ENCODE data around the gene TBC1D22A.

Gene TBC1D22A

DNA sequence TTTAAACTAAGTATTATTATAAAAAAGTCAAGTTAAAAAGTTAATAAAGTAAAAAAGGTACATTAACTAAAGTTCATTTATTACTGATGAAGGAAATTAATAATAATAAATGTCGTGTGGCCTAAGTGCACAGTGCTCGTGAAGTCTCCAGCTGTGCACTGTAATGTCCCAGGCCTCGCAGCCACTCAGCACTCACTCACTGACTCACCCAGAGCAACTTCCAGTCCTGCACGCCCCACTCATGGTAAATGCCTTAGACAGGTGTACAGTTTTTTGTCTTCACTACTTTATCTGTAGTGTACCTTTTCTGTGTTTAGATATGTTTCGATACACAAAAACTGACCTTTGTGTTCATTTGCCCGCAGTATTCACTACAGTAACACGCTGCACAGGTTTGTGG lies 175.5 kb downstream of the TBC1D22A start:
- DNase-seq, result no peak

DNA sequence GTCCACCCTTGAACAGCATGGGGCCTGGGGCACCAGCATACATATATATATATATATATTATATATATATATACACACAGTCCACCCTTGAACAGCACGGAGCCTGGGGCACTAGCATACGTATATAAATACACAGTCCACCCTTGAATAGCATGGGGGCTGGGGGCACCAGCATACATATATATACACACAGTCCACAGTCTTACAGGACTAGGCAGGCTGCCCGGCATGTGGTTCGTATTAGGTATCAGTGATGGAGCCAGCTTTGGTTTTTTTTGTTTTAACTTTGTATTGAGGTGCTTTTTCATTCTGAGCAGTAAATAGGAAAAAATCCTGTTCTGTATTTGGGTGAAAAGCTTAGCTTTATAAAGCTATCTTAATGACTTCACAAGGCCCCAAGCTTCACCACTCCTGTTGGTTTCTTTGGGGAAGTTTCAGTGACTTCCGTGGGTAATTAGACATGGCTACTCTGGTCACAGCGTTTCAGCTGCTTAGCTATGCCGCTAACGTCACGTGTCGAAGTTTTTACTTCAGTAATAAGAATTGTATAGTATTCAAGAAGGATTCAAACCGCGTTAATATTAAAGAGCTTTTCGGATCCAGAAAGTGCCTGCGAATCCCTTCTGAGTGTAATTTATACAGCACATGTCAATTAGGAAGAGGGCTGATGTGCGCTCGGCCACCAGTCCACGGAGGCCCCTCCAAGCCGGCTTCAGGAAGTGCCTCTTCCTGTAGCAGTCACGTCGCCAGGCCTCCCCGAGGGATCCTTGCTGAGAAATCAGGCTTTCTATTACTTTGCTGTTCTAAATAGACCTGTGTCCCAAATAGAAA lies 179.7 kb downstream of the TBC1D22A start:
- DNase-seq, result no peak

DNA sequence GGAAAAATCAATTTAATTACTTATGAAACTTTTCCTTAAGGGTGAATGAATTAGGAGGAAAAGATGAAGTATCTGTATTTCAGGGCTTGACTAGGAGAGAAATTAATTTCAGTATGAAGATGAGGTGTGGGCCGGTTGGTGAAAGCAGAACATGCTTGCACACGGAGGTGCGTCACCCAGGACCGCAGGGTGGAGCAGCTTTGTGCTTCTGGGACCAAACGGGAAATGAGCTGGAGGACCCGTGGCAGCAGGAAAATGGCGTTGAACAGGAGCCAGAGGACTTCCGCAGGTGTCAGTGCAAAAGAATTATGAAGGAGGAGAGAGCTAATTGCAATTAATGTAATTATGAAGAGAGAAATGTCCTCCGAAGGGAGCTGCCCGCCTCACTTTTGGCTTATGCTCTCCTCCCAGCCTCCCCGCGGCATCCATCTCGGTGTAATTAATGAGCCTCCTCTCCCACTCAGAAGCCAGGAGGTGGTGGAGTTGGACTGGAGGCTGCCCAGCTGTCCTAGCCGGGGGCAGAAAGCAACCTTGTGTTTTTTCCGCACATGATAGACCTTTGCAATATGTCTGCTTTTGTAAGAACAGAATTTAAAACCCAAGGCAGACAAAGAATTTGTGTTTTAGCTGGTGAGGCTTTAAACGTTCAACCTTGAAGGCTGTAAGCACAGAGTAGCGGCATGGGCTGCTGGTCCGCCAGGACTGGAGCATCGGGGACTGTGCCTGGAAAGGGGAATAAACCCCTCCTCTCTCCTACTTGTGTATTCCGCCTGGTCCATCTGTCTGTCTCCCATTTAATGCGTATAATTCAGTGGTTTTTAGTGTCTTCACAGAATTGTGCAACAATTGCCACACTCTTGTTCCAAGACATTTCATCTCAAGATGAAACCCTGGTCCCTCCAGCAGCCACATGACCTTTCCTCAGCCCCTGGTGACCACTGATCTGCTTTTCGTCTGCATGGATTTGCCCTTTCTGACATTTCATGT lies 180.6 kb downstream of the TBC1D22A start:
- DNase-seq, result no peak

DNA sequence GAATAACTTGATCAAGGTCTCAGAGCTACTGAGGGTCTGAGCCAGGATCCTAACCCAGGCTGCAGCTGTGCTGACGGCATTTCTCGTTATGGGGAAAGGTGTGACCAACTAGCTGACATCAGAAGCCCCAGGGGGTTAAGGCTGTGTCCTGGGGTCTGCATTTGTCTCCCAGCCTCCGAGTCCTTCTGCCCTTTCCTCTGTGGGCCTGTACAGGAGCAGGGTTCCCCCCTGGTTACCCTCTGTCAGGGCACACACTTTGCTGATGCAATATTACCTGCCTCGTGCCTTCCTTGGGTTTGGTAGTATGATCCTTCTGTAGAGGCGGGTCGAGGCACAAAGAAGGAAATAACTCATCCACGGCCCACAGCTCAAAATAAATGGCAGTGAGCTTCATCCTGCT lies 183.0 kb downstream of the TBC1D22A start:
- no peak for DNase-seq

DNA sequence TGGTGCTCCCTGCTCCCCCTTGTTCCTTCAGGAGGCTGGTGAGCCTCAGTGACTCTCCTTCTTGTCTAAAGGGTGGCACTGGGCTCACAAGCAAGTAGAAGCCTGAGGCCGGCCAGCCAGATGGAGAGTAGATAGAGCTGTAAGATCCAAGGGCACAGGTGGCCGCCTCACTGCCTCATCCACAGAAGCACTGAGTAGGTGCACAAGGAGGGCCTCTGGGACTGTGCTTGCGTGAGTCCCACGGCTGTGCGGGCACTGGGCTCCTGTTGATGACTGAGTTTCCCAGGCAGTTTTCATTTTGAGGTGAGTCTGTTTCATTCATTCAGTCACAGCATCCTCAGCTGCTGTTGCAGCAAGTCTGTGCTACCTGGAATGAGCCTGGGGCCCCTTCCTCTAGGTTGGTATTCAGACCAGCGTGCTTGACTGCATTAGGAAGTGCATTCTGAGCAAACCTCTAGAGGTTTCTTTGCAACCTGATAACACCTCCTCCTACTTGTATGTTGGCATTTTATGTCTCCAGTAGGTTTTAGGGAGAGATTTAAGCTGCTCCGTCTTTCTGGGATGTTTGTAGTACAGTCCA lies 184.0 kb downstream of the TBC1D22A start:
- no peak for DNase-seq

DNA sequence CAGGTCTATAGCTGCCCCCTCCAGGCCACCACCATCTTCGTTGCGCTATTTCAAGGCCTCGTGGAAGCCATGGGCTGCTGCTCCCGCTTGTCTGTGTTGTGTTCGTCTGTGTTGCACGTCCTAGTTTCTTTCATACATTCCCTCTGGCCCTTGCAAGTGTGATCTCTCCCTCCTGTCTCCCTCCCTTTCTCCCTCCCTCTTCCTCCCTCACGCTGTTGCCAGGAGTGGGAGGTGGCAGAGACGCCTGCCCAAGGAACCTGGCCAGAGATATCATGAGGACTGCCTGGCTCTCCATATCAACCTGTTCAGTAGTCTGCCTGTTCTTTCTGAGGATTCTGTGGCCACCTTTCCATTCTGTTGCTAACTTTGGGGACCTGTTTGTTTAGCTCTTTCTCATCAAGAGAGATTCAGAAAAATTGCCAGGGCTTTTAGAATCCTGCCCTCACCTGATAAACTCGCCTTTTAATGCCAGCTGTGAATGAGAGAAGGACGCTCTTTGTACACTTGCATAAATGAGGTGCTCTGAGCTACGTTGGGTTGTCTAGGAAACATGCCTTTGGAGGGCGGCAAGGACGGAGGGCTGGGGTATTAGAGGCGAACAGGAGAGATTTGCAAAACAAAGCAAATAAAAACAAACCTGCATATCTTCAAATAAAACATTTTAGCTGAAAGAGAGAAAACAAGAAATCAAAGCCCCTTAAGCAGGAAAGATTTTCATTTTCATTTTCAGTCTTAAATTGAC lies 185.2 kb downstream of the TBC1D22A start:
- DNase-seq, result no peak

DNA sequence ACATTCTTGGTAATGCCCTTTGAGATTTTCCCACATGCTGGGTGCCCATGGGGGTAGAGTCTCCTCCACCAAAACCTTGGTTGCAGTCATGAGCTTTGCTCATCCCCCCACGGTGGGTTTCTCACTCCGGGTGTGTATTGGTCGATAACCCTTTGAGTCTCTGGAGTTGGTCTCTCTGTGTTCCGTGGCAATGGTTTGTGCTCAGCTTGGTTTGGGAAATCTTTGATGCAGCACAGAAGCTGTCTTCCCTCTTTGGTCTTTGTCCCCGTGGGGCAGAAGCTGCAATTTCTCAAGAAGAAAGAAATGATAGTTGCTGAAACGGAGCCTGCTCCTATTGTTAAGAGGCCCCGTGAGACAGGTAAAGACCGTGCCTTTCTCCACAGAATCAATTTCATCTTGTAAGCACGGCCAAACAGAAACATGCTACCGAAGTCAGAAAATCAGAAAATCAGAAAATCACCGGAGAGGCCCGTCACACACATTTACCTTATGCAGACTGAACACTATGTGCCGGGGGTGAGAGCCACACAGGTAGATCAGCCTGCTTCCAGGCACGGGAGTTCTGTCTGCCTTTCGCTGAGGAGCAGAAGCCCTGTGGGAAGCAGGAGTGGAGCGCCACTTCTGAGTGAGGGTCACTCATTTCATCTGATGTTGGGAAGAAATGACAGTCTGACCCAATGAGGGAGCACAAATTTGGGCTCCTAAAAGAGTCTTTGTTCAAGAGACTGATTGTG lies 186.1 kb downstream of the TBC1D22A start:
- DNase-seq, result no peak

DNA sequence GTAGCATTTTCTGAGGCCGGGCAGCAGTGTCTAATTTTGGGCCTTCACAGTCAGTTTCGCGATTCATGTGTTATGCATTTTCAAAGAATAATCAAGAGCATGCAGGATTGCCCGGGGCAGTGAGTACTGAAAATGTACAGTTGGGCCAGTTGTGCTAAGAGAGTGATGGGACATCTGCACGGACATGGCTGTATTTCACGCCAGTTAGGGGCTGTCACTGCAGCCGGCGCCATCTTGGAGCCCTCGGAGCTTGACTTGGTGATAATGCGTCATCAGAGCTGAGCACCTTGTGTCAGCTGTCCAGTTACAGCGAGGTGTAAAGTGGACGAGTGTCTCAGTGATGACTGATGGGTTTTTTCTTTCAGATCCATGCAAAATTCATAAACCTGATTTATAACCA lies 188.9 kb downstream of the TBC1D22A start:
- no peak for DNase-seq

DNA sequence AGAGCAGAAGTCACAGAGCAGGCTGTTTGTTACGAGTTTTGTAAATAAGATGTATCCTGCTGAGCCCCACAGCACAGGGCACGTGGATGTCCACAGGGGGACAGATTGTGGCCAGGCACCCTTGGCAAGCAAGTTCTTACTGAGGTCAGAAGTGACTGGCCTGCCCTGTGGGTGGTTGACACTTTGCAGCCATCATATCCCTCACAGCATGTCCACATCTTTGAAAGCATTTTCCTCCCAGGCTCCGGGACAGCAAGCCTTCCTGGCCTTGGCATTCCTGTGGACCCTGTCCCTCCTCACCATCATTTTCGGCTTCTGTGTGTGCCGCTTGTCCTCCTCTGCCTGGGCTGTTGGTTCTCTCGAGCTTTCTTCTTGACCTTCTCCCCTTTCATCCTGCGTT lies 189.5 kb downstream of the TBC1D22A start:
- no peak for DNase-seq

DNA sequence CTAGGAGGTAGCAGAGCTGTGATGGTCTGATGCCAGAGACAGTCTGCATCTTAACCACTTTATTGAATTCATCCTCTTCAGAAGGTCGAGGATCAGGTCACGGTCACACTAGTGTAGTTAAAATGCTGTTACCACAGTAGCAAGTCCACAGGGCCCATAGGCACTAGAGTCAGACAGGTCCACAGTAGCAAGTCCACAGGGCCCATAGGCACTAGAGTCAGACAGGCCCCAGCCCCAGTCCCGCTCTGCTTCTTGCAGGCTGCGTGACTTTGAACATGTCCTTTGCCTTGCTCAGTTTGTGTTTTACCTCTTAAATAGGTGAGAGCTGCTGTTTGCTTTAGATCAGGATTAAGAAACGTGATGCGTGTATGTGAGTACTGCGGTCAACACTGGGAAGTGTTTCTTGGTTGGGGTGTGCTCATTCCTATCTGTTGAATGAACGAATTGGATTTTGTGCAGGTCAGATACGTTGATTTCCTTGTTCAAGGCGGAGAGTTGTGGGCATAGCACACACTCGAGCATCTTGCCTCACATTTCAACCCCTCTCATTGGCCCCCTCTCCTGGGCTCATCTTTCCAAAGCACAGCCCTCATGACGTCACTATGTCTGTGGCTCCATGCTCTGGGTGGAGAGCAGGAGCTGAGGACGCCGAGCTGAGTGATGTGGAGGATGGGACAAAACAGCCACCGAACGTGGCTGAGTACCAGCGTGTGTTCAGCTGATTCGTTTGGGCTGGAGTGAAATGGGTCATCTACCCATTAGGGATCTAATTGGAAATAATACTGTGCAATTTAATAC lies 191.7 kb downstream of the TBC1D22A start:
- no peak for DNase-seq

DNA sequence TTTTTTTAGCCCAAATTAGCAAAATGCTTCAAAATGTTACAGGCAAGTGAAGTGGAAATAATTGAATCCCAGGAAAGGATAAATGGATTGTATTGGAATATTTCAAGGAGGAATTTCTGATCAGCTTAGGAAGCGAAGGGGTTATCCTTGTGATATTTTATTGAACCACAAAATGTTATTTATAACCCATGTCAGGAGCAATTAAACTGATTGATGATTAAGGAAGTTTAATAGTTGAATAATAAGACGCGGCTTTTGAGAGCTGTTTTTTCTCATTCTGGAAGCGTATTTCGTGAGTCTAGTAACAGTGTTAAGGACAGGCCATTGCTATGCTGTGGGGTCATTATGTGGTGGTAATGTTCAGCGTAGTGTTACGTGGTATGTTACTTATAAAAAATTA lies 192.3 kb downstream of the TBC1D22A start:
- no peak for DNase-seq

DNA sequence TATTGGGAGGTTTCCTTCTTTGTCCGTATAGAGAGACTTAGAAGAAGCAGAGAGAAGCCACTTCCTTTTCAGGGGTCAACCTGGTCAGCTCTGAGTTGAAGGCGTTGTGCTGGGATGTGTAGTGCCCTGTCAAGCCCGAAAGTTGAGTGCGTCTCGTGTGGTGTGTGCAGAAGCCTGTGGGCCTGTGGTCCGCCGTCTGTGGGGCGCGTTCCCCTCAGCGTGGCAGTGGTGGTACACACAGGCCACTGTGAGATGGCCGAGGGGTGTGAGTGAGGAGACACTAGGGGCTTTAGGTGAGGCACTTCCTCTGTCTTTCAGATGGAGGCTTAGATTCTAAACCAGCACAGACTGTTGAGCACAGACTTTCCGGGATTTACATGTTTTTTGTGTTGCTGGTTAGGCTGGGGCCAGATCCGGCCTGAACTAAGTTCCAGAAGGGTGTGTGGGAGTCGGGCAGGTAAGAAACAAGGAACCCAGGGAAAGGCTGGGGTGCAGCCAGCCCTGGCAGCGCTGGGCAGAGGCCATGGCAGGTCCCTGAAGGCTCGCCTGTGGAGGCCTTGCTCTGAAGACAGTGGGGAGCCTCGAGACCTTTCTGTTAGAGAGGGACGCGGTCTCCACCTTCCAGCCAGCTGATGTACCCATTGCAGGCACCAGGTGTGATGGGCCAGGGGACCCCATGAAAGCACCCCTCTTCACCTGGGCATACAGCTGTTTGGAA lies 194.2 kb downstream of the TBC1D22A start:
- no peak for DNase-seq

DNA sequence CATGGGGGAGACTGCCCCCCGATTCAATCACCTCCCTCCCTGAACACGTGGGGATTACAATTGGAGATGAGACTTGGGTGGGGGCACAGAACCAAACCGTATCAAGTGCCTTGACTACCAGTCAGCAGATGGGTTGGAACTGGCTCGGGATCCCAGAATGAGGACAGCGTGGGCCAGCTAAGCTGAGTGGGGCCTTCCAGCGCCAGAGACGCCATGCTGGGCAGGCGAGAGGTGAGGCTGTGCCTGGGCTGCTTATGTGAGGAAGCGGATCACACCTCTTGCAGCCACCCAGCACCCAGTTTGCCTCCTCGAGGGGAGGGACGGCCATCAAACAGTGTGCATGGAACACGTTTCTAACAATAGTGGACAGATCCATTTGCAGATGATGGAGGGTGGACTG lies 195.1 kb downstream of the TBC1D22A start:
- no peak for DNase-seq

DNA sequence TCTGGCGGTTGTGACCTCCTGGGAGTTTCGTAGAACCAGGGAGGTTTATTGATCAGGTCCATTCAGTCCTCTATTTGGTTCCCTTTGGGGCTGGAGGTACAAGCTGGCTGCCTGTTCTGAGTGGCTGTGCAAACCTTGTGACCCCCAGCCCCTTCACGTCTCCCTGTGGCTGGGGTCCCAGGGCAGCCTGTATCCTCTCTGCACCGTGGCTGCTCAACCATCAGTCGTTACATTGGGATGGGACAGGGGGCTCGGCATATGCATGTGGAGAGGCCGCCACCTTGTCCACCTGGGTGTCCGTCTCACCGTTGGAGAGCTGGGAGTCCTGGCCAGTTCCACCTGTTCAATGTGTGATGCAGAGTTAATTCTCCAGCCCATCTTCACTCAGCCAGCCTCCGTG lies 195.7 kb downstream of the TBC1D22A start:
- DNase-seq, result no peak

DNA sequence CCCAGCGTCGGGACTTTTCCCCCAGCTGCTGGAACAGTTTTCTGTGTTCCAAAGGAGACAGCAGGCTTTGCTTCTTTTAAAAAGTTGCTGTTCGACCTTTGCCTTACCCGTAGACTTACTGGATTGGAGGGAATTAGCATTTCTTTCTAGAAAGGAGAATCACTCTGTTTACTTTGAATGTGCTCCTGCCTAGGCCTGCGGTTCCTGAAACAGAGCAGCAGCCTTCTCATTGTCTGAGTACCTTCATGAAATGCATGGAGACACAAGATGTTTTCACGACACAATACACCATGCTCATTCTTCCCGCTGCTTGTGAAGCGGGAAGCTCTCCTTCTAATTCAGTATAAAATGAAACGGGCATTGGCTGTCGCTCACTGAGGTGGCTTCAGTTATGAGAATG lies 196.2 kb downstream of the TBC1D22A start:
- DNase-seq, result no peak

DNA sequence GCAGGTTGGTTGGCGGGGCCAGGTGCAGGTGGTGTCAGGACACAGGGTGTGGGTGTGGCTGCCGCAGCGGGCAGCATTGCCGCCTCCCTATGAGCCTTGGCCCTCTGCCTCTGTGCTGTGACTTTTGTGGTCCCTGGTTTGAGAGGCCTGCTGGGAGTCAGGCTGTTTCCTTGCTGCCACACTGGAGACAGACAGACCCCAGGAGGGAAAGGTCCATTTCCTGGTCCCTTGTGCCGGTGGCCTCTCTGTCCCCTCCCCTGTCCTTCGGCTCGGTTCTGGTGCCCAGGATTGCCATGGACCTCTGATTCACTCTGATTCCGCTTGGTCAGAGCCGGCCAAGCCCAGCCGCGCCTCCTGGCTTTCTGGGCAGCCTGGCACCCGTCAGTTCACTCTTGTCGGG lies 196.9 kb downstream of the TBC1D22A start:
- DNase-seq, result no peak

DNA sequence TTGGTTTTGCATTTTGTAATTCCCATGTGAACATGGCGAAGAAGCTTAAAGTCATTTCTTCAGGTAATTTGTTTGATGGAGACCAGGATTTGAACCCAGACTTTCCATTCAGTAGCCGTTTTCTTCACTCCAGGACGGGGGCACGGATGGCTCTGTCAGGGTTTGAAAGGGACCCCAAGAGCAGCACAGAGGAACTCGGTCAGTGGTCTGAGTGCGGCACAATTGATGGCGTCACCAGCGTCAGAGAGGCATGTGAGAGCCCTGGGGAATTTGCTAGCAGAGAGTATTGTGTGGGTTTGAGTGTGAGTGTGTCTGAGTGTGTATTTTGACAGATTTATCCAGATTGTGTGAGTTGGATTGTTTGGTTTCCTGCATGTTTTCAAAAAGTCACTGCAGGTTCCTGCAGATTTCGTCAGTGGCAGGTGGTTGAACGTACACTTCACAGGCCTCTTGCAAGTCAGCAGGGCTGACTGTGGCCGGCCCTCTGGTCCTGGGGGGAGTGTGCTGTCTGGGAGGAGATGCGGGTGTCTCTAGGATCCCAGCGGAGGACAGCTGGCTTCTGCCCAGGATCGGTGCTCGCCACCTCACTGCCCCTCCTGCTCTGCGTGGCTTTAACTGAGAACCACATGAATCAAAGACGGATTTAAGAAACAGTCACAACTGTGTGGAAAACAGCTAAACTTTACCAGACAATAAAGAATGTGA lies 199.3 kb downstream of the TBC1D22A start:
- DNase-seq, result no peak

DNA sequence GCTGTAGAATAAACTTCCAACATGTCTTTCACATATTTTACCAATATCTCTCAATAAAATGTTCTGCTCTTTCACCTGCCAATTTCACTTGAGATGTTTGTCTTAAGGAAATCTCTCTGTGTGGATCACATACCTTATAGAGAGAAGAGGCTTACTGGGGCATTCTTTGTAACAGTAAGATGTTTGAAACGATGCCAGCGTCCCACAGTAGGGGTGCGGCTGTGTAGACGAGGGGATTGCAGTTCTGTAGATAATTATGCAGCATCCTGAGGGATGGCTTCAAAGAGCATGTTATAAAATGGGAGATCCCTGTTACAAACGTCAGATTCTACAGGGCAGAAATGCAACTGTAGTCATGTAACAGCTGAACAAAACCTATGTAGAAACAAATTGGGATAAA lies 200.0 kb downstream of the TBC1D22A start:
- no peak for DNase-seq

DNA sequence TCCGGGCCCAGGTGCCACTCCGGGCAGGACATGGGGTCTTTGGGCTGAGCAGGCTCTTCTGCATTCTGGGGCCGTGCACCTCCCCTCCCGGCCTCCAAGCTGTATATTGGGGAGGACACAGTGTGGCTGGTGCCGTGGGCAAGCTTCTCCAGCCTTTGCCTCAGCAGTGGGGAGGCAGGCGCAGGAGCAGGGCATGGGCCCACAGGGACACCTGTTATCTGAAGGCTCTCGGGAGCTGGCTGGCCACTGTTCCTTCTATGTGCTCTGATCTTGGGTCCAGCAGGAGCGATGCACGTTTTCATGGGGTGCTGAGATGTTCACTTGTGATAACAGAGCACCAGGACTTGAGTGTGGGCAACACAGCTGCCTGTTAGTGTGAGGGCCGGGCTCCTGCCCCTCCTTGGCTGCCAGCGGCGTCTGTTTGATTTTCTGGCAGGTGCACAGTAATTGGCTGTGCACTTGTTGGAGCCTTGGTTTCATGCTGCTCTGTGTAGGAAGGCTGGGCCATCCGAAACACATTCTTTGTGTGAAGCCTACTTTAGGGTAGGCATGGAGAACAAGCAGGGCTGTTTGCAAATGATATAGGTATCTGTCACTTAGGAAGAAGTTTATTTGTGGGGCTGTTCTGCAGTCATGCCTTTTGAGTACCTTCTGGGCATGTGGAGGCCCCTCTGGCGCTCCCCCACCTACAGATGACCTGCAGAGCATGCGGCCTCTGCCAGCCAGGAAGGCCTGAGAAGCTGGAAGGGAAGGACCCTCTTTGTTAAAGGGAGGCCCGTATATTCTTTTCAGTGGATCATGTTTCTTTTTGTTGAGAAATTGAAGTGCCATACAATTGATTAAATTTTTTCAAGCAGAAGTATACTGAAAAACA lies 201.5 kb downstream of the TBC1D22A start:
- DNase-seq, result no peak

All from NCI-H226 (cell line).